HL-60/S4 (cell line): ENCODE results near the gene TMEM11.
"Not testable (repeated sequence)": the region's sequence is repeated elsewhere in the genome, so short reads cannot be mapped to it uniquely, and the experiment has no call there.

Experiments used
- in situ Hi-C: fragments of 300-500 bp; cut with MboI; formaldehyde crosslinking; loops from 2 replicates; pipeline ENCODE4 v1.14.3; 2022; ENCODE audit warnings: low sequenced_read_pairs

The TMEM11 gene

DNA sequence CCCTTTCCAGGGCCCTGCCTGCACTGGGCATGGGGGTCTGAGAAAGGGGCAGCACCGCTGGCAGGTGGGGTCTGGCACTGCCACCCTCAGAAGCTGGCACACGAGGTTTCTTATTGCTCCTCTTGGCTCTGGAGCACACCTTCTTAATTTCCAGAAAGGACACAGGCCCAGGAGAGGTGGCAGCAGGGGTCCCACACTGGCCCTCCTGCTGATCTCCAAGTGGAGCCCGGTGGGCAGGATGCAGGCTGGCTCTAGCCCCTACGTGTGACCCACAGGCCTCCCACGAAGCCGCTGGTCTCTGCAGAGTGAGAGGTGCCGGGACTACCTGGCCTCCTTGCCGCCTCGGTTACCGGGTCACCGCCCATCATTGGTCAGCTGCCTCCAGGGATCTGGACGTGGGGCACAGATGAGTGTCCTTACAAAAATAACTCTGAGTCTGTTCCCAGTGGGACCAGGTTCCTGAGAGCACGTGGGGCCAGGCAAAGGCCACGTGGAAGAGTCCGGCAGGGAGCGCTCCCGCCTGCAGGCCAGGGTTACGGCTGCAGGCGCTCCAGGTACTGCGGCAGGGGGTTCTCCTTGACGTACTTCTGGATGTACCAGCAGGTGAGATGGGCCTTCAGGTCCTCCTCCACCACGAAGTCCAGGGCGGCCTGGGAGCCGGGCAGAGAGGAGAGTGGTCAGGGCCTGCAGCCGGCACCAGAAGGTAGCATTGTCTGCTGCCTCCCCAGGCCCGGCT, 29.0 kb upstream of the TMEM11 start:
- in situ Hi-C loops = no loop called here

DNA sequence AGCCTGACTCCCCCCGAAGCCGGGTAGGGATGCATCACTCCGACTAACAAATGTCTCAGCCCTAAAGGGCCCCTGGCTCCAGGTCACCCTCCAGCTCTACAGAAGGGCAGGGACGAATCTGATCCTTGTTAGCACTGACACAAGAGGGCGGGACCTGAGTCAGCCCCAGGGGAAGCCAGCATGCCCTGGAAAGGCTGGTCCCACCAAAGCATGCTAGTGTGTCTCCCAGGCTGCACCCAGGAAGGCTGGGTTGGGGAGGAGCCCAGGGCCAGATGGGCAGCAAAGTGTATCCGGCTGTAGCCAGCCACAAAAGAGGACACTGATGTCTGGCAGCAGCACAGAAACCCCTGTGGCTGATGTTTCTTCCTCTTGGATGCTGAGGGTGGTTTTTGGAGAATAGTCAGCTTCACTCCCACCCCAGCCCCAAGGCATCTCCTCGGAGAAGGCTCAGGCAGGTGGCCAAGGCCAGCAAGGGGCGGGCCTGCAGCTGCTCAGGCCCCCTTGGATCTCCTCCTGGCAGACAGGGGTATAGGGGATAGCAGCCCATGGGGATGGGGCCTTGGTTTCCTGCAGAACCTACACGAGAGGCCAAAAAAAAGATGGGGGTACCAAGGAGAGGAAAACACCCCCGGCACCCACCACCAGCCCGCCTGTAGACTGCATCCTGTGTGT, 28.2 kb upstream of the TMEM11 start:
- in situ Hi-C loops = no loop called here

DNA sequence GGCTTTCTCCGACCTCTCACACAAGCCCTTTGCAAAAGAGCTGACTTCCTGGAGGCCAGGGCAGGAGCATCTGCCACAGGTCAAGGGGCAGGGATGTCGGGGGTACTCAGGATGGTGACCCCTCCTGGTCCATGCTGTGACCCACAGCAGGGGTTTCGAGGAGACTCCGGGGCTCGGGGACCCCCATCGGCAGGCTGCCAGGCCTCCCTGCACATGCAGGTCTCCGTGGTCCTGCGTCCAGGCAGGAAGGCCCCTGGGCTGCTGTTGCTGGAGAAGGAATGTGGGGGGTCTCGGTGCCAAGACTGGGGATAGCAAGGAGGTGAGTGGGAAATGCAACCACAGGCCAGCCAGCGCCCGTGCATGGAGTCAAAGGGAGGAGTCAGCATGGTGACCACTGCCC, 27.6 kb upstream of the TMEM11 start:
- in situ Hi-C loops = no loop called here

DNA sequence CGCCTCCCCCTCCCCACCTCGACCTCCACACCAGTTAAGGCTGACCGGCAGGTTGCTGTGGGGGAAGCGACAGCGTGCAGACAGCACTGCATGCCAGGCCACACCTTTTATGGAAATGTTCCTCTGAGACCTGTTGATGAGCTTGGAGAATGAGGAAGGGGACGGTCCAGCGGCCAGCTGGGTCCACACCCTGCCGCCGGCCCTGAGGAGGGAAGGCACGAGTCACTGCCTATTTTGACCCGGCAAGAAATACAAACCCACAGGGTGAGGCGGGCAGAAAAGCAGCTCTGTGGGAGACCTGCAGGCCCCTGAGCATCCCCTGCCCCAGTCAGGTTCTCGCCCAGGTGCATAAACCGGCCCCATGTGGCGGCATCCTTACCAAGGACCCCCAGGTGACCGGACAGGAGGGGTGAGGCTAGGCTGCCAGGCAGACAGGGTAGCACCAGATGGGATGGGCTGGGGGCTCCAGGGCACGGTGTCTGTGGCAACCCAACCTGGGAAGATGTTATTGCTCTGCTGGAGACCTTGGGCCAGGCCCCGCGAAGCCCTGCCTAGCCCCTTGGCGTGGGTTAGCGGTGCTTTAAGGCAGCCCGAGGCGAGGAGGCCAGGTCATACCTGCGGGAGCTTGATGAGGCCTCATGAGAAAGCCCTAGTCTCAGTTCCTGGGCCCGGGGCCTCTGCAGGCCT, 26.6 kb upstream of the TMEM11 start:
- in situ Hi-C loops = no loop called here

DNA sequence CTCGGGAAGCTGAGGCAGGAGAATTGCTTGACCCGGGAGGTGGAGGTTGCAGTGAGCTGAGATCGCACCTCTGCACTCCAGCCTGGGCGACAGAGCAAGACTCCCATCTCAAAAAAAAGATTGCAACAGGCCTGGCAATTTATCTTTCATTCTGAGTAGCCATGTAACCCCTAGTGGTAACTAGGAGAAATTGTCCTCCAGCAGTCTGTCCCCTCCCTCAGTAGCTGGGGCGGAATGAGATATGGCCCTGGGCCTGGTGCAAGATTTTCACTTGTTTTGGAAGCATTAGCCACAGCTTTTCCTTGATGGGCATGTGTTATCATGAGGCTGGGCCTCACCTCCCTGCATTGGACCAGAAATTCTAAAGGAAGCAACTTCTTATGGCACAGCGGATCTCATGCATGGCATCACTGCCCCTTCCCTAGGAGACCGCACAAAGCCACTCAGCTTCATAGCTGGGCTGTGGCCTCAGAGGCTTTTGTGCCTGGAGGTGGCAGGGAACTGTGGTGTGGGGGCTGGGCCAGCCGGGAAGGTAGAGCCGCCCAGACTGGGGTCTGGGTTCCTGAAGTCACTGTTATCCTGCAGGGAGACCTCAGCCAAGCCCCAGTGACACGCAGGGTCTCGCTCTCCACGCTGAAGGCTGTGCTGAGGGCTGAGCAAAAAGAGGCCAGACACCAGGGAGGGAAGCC, 25.9 kb upstream of the TMEM11 start:
- in situ Hi-C loops = no loop called here

DNA sequence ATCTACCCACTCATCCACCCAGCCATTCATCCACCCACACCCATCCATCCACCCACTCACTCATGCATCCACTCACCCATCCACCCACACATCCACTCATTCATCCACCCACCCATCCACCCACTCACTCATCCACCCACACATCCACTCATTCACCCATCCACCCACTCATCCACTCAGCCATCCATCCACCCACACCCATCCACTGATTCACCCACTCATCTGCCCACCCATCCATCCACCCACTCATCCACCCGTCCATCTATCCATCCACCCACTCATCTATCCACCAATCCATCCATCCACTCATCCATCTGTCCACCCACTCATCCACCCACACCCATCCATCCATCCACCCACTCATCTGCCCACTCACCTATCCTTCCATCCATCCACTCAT, 22.0 kb upstream of the TMEM11 start:
- in situ Hi-C loops = no loop called here

DNA sequence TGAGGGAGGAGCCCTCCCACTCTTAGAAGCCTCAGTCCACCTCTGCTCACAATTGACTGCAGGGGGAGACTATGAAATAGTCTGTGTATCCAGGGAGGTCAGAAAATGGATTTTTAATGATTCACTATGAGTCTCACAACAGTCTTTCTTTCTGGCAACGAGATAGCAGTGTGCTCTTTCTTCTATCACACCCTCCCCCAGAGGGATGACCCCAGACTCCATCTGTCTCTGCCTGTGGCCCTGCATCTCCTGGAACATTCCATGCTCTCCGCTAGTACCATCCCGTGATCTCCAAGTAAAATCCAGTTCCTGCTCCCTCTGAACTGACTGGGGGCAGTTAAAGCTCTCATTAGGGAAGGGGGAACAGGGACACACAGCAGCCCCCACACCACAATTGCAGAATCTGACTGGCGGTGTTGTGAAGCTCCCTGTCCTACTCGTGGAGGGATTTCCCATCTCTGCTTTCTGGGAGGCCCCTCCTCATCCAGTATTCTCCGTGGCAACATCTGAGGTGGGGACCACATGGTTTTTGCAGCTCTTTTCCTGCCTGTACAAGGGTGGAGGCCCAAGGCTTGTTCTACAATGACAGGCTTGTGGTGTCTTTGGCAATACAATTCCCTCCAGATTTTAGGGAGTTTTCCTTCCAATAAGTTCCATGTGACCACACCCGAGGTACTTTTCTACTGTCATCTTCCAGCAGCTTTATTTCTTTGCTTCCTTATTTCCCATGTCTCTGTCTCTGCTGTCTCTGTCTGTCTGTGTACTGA, 19.8 kb upstream of the TMEM11 start:
- in situ Hi-C loops = no loop called here

DNA sequence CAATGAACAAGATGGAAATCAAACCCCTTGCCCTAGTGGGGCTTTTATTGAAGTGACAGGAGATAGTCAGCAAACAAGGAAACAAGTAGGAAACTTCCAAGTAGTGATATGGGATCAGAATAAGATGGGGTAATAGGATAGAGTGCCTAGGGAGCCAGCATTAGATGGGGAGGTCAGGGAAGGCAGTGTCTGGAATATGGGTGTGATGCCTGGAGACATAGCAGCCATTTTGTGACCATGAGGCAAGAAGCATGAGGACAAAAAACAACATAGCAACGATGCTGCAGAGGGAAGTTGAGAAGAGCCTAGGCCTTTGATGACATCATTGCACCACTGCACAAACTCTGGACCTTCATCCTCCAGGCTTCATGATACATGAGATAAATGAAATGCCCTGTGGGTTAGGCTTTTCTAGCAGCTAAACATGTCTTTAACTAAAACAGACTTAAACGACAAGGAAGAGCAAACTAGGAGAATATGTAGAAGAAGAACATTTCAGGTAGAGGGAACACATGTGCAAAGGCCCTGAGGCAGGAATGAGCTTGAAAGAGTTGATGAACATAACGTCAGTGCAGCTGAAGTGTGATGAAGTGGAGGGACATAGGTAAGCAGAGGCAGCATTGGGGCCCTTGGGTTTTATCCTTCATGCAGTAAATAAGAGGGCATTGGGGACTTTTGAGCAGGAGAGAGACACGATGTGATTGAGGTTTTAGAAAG, 18.2 kb upstream of the TMEM11 start:
- in situ Hi-C loops = no loop called here

DNA sequence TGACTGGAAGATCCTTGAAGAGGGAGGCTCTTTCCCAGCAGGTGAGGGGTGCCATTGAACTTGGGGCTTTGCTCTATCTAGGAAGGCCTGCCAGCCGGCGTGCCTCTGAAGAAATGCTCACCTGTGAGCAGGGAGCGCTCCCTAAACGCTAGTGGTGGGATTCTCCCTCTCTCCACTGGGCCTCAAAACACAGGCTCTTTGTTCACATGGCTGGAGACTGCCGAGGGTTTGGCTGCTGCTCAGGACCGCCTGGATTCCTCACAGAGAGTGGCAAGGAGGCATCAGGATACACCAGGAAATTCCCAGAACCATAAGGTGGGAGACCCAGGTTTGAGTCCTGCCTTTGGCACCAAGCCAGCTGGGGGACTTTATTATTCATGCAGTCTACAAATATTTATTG, 17.6 kb upstream of the TMEM11 start:
- in situ Hi-C loops = no loop called here

DNA sequence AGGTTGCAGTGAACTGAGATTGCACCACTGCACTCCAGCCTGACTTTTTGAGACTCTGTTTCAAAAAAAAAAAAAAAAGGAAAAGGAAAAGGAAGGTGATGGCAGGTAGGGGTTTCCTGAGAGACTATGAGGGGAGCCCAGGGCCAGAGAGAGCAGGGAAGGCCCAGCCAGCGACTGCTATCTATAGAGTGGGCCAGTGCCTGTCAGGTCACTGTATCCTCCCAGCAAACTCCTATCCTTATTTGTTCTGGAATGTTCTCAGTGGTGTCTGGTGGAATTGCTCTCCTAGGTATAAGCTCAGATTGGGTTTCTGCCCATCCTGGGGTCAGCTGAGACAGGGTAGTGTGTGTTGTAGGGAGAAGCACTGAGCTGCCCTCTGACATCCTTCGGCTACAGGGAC, 14.9 kb upstream of the TMEM11 start:
- in situ Hi-C loops = no loop called here

DNA sequence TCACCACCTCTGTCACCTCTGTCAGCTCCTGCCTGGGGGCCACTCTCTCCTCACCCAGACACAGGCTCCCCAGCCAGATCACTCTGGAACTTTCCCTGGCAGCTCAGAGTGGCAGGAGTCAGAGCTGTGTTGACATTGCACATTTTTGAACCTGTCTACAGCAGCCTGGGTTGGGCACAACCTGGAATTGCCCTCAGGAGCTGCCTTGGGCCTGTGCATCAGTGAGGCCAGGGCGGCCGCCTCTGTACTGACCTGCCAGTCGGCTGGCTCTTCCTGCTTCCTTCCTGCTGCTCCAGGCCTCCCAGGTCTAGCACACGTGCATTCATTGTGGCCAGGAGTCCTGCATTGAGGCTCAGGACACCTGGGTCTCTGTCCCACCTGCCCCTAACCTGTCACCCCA, 14.2 kb upstream of the TMEM11 start:
- in situ Hi-C loops = no loop called here

DNA sequence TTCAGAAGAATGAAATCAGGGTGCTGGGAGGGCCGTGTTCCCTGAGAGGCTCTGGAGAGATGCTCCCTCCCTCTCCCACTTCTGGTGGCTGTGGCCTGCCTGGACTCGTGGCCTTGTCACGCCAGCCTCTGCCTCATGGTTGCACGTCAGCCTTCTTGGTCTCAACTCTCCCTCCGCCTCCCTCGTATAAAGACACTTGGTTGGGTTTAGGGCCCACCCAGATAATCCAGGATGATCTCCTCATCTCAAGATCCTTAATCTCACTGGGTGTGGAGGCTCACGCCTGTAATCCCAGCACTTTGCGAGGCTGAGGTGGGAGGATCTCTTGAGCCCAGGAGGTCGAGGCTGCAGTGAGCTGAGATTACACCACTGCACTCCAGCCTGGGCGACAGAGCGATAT, 13.3 kb upstream of the TMEM11 start:
- in situ Hi-C loops = not testable (repeated sequence)

DNA sequence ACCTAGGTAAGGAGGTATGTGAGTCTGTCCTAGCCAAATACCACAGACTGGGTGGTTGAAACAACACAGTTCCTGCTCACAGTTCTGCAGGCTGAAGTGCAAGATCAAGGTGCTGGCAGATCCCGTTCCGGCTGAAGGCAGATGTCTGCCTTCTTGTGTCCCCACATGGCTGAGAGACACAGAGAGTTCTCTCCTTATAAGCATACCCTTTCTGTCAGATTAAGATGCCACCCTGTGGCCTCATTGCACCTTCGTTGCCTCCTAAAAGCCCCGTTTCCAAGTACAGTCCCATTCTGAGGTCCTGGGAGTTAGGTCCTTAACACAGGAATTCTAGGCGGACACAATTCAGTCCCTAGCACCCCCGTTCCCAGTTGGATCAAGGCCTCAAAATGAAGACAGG, 9.1 kb upstream of the TMEM11 start:
- in situ Hi-C loops = no loop called here

DNA sequence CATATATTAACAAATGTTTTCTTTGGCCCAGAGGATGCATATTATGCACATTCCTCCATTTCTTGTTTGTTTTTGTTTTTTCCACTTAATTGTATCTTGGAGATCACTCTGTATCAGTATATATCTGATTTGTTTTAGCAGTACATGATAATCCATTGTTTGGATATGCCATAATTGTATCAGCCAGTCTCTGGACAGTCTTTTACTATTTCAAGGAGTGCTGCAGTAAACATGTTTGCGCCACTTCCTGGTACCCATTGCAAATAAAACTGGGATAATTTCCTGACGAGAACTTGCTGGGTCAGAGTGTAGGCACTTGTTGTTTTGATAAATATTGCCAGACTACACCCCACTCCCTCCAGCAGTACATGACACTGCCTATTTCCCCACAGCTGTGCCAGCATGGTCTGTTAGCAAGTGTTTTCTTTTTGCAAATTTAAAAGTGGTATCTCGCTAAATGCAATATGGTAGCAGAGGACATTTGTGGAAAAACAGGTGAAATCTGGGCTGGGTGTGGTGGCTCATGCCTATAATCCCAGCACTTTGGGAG, 4.9 kb upstream of the TMEM11 start:
- in situ Hi-C loops = no loop called here

DNA sequence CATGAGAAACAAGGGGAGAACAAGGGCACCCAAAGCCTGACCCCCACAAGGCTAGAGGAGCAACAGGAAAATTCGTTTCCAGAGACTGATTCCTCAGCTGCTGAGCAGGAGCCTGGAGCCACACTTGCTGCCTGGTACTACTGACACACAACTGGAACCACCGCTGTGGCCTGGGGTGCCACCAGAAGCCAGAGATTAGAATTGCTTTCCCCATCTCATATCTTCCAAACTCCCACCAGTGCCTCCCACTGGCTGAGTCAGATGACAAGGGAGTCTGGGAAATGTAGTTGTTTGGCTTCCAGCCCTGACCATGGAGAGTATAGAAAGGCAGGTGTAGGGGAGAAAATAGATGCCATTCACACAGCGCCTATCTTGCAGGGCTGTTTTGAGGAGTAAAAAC, 4.1 kb upstream of the TMEM11 start:
- in situ Hi-C loops = no loop called here

DNA sequence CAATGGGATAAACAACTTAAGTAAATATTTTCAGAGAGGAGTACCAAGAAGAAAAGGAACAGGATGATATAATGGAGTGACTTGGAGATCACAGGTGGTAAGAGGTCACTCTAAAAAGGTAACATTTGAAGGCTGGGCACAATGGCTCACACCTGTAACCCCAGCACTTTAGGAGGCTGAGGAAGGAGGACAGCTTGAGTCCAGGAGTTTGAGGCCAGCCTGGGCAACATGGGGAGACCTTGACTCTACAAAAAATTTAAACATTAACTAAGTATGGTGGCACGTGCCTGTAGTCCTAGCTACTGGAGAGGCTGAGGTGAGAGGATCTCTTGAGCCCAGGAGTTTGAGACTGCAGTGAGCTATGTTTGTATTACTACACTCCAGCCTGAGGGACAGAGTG, 3.4 kb upstream of the TMEM11 start:
- in situ Hi-C loops = no loop called here

DNA sequence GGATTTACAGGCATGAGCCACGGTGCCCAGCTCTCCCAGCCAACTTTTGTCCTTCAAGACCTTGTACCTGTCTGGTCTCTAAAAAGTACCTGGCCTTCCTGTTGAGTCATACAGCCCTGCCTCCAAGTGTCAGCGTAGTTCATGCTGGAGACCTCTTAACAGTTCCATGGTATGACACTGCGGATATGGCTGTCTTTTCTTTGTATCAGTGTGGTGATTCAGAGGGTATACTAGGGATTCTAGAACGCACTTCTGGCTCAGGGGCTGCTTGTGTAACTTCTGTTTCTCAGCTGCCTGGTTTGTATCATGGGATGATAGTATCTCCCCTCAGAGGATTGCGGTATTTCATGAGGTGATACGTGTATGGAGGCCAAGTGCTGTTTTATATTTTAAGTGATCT, 2.0 kb upstream of the TMEM11 start:
- in situ Hi-C loops = no loop called here

DNA sequence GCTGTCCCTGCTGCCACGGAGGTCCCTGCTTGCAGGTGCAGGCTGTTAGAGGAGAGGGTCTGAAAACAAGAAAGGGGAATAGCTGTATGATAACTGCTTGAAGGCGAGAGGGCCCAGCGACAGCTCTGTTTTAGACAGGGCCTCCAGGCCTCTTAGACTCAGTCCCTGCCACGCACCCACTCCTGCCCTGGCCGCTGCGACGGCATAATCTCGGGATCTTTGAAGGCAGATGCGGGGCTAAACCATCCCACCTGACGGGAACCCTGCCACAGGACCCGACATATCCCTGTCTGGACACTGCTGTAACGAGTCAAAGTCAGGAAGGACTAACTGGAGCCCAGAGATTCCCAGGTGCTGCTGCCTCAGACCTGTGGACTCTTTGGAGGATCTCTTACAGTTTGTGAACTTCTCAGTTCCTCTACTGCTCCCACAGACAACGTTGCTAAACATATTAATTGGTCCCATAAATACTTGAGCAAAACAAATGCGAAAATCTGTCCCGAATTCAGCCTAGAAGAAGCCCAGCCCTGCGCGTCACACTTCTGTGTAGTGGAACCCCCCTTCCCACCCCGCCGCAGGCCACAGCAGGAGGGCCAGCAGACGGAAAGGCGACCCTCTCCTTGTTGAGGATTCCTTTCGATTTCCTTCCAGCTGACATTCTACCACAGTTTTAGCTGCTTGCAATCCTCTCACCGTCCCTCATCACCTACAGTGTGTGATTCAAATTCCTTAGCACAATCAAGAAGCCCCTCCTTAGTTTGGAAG, 998 bp upstream of the TMEM11 start:
- in situ Hi-C loops = no loop called here

DNA sequence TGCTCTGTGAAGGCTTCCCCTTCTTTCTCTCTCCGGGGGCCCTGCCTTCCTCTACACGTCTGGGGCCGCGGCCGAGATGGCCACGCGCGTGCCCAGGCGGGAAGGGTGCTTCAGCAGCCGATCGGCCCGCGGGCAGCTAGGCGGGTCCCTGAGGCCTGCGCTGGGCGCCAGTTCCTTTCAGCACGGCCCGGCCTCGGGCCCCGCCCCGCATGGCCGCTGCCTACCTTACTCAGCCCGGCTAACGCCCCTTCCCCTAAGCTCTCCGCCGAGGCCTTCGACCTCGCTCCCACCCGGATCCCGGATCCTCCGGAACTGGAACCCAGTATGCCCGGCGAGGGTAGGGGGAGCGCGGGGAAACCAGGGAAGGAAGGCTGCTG, 335 bp downstream of the TMEM11 start:
- in situ Hi-C loops = no loop called here
